ENCODE results near the gene SEMA4B. TPM values are rescaled to one million over a fixed set of nuclear protein-coding genes. Genes with fewer than 3 reads are reported as not detected.

SEMA4B gene
- total RNA-seq, 1 experiment from 2014 or later: 32.5 TPM

DNA sequence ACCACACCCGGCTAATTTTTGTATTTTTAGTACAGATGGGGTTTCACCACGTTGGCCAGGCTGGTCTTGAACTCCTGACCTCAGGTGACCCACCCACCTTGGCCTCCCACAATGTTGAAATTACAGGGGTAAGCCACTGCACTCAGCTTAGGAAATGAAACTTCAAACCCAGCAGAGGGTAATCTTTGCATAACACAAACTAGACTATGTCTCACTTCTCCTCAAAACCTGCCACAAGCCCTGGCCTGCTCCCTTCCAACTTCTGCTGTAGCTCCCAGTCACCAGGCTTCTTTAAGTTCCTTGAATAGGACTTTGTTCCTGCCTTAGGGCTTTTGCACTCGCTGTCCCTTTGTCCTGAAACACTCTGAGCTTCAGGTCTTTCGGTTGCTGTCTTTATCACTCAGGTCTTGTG lies 39.2 kb upstream of the SEMA4B start:
- no peak overlapping the region for H4K5ac ChIP-seq (ENCODE audit: insufficient read length, low read depth, low read length)
- H3K4me1 ChIP-seq (ENCODE audit: insufficient read depth, low read length): peaks cover 9% of the 10 kb centered on the region; the same call in 1 of the 2 replicates
- H3K27ac Mint-ChIP-seq: peak overlapping the region; percentile 6 to 84 (median 78); a peak in 4 of 7 replicates

More for the DNA sequence above, 39.2 kb upstream of the SEMA4B start:
- H2BK5ac ChIP-seq (ENCODE audit: insufficient read length, low read length): no peak overlapping the region
- no peak overlapping the region for H3T11ph ChIP-seq (ENCODE audit: low read length)
- no peak overlapping the region for H3K9ac ChIP-seq (ENCODE audit: extremely low read depth, insufficient read length, low read length)
- H3K9me3 Mint-ChIP-seq: no peaks in the 10 kb centered on the region
- no peak overlapping the region for H3K27ac ChIP-seq (ENCODE audit: insufficient read length, low read depth, low read length)
- no peaks in the 10 kb centered on the region for H3K23me2 ChIP-seq (ENCODE audit: insufficient read length, low read depth, low read length, poor library complexity, severe bottlenecking)
- H4K8ac ChIP-seq (replicated peaks; ENCODE audit: insufficient read length, low read depth, low read length): no peak overlapping the region
- no peaks in the 10 kb centered on the region; the same call in 1 of the 2 replicates for H3K27me3 Mint-ChIP-seq (ENCODE audit: low read depth)
- H3K56ac ChIP-seq (ENCODE audit: insufficient read length, low read depth, low read length): no peak overlapping the region
- H3K4ac ChIP-seq (ENCODE audit: low read depth, low read length): no peak overlapping the region
- no peak overlapping the region for H3K4me2 ChIP-seq (ENCODE audit: insufficient read depth, insufficient read length, low read length)
- H3K9me3 ChIP-seq (ENCODE audit: control insufficient read depth, low read depth, low read length): no peaks in the 10 kb centered on the region
- no peak overlapping the region for H2AFZ ChIP-seq (ENCODE audit: low read length)
- no peak for TF ChIP-seq CTCF (conservative IDR thresholded peaks at IDR 0.05)
- no peak overlapping the region for H3K14ac ChIP-seq (ENCODE audit: insufficient read depth, low read length)
- no CpG with 5 or more reads among the region's 4 CpGs for WGBS (ENCODE audit: extremely low coverage, insufficient read length, low lambda C conversion rate)
- no peak overlapping the region for H2AK5ac ChIP-seq (ENCODE audit: insufficient read length, low read length)
- peaks cover 37 to 40% of the 10 kb centered on the region in 2 experiments for H3K4me1 Mint-ChIP-seq
- no peaks in the 10 kb centered on the region for H3K79me1 ChIP-seq (ENCODE audit: insufficient read depth, low read depth, low read length, poor library complexity, severe bottlenecking)
- no peak overlapping the region for H3K23ac ChIP-seq (ENCODE audit: insufficient read length, low read depth, low read length)
- no peaks in the 10 kb centered on the region for H3K79me2 ChIP-seq (ENCODE audit: insufficient read depth, low read length)
- no peak overlapping the region for H3K4me3 Mint-ChIP-seq
- H2BK20ac ChIP-seq (ENCODE audit: low read depth, low read length, poor library complexity, severe bottlenecking): no peak overlapping the region
- no peak for DNase-seq
- H3K36me3 Mint-ChIP-seq (ENCODE audit: insufficient read depth in 1 of 3, low read depth in 3 of 3): no peaks in the 10 kb centered on the region; a peak in 1 of 7 replicates
- no peaks in the 10 kb centered on the region for H3K27me3 ChIP-seq (ENCODE audit: insufficient read depth, low read length)
- no peak overlapping the region for H4K91ac ChIP-seq (ENCODE audit: insufficient read length, low read depth, low read length)
- H2BK12ac ChIP-seq (ENCODE audit: insufficient read length, low read depth, low read length): no peak overlapping the region
- no peak overlapping the region for H2BK120ac ChIP-seq (ENCODE audit: low read depth, low read length, poor library complexity, severe bottlenecking)
- H4K20me1 ChIP-seq (ENCODE audit: control insufficient read depth, insufficient read depth, insufficient read length): no peaks in the 10 kb centered on the region
- H3K18ac ChIP-seq (ENCODE audit: insufficient read length, low read depth, low read length): no peak overlapping the region
- 0 out of 2 replicates have a peak overlapping the region, but pooled peaks have one; percentile 9 for H2BK15ac ChIP-seq (ENCODE audit: low read depth, low read length)

Data from H9 (cell line).